ENCODE results near the gene FER1L5. TPM values are rescaled to one million over a fixed set of nuclear protein-coding genes. Genes with fewer than 3 reads are reported as not detected.

Gene FER1L5
- total RNA-seq, 2 experiments from 2014 or later, result not detected

- H3K9me2 ChIP-seq (ENCODE audit: insufficient read depth, low read length), result no peaks in the 10 kb centered on the region
- TF ChIP-seq EZH2phosphoT487 (IDR thresholded peaks at IDR 0.05; ENCODE audit: borderline replicate concordance, low read depth, low read length) (no peak), CTCF (conservative IDR thresholded peaks at IDR 0.05; ENCODE audit: low read length) (no peak)
- intact Hi-C loops (cut with micrococcal nuclease; ENCODE audit: unreplicated experiment), result no loop called here
- H2AFZ ChIP-seq (ENCODE audit: low read length), result no peak overlapping the region
- POLR2A ChIA-PET, result no interaction called here
- CTCF ChIA-PET (ENCODE audit: unreplicated experiment), result no interaction called here
- H3K4me2 ChIP-seq (ENCODE audit: low read length), result no peak overlapping the region
- no TSS peak for BruUV-seq (replicated peaks)
- peaks cover 77% of the 10 kb centered on the region for H3K36me3 ChIP-seq (ENCODE audit: insufficient read depth, low read length)
- H3K4me1 ChIP-seq (ENCODE audit: insufficient read depth, low read length, poor library complexity, severe bottlenecking), result no peaks in the 10 kb centered on the region
- no peaks in the 10 kb centered on the region for H3K9me3 ChIP-seq (ENCODE audit: low read length)
- H3K27ac ChIP-seq (ENCODE audit: low read depth, low read length, poor library complexity, severe bottlenecking), result no peak overlapping the region
- DNase-seq (ENCODE audit: low spot score), result no peak
- no peaks in the 10 kb centered on the region for H4K20me1 ChIP-seq (ENCODE audit: insufficient read depth, low read length)
- H3K4me3 ChIP-seq (ENCODE audit: low read depth, low read length, poor library complexity, severe bottlenecking), result no peak overlapping the region
- no peaks in the 10 kb centered on the region for H3K79me2 ChIP-seq (ENCODE audit: insufficient read depth, low read depth, low read length)
Observed at GRCh38 chr2:96616535-96616934, 26.0 kb upstream of the FER1L5 start.

- no peaks in the 10 kb centered on the region for H4K20me1 ChIP-seq (ENCODE audit: insufficient read depth, low read length)
- H3K4me1 ChIP-seq (ENCODE audit: insufficient read depth, low read length, poor library complexity, severe bottlenecking), result no peaks in the 10 kb centered on the region
- TF ChIP-seq EZH2phosphoT487 (IDR thresholded peaks at IDR 0.05; ENCODE audit: borderline replicate concordance, low read depth, low read length), result no peak
- no peak for TF ChIP-seq CTCF (conservative IDR thresholded peaks at IDR 0.05; ENCODE audit: low read length)
- H3K4me2 ChIP-seq (ENCODE audit: low read length), result no peak overlapping the region
- no peaks in the 10 kb centered on the region for H3K79me2 ChIP-seq (ENCODE audit: insufficient read depth, low read depth, low read length)
- no peaks in the 10 kb centered on the region for H3K9me2 ChIP-seq (ENCODE audit: insufficient read depth, low read length)
- intact Hi-C loops (cut with micrococcal nuclease; ENCODE audit: unreplicated experiment), result no loop called here
- H3K27ac ChIP-seq (ENCODE audit: low read depth, low read length, poor library complexity, severe bottlenecking), result no peak overlapping the region
- H3K9me3 ChIP-seq (ENCODE audit: low read length), result no peaks in the 10 kb centered on the region
- ChIA-PET POLR2A (no interaction called here), CTCF (ENCODE audit: unreplicated experiment) (no interaction called here)
- BruUV-seq (replicated peaks), result no TSS peak
- no peak overlapping the region for H2AFZ ChIP-seq (ENCODE audit: low read length)
- peaks cover 72% of the 10 kb centered on the region for H3K36me3 ChIP-seq (ENCODE audit: insufficient read depth, low read length)
- no peak for DNase-seq (ENCODE audit: low spot score)
- H3K4me3 ChIP-seq (ENCODE audit: low read depth, low read length, poor library complexity, severe bottlenecking), result no peak overlapping the region
Observed at GRCh38 chr2:96617012-96617411, 25.6 kb upstream of the FER1L5 start.

GRCh38 chr2:96618596-96619283 lies 23.8 kb upstream of the FER1L5 start:
- peaks cover 62% of the 10 kb centered on the region for H3K36me3 ChIP-seq (ENCODE audit: insufficient read depth, low read length)
- no peak overlapping the region for H3K27ac ChIP-seq (ENCODE audit: low read depth, low read length, poor library complexity, severe bottlenecking)
- BruUV-seq (replicated peaks), result no TSS peak
- H3K4me1 ChIP-seq (ENCODE audit: insufficient read depth, low read length, poor library complexity, severe bottlenecking), result no peaks in the 10 kb centered on the region
- intact Hi-C loops (cut with micrococcal nuclease; ENCODE audit: unreplicated experiment), result no loop called here
- no peaks in the 10 kb centered on the region for H3K79me2 ChIP-seq (ENCODE audit: insufficient read depth, low read depth, low read length)
- H3K4me2 ChIP-seq (ENCODE audit: low read length), result no peak overlapping the region
- H3K4me3 ChIP-seq (ENCODE audit: low read depth, low read length, poor library complexity, severe bottlenecking), result no peak overlapping the region
- H3K9me2 ChIP-seq (ENCODE audit: insufficient read depth, low read length), result no peaks in the 10 kb centered on the region
- POLR2A ChIA-PET, result interaction anchor here (0.6 kb wide), 1 partner anchor 90 kb away, joined by 6 read pairs; no protein-coding TSS in a partner anchor
- no peak overlapping the region for H2AFZ ChIP-seq (ENCODE audit: low read length)
- TF ChIP-seq EZH2phosphoT487 (IDR thresholded peaks at IDR 0.05; ENCODE audit: borderline replicate concordance, low read depth, low read length) (no peak), CTCF (conservative IDR thresholded peaks at IDR 0.05; ENCODE audit: low read length) (no peak)
- H3K9me3 ChIP-seq (ENCODE audit: low read length), result no peaks in the 10 kb centered on the region
- no peak for DNase-seq (ENCODE audit: low spot score)
- CTCF ChIA-PET (ENCODE audit: unreplicated experiment), result no interaction called here
- no peaks in the 10 kb centered on the region for H4K20me1 ChIP-seq (ENCODE audit: insufficient read depth, low read length)
